Measurements from ENCODE around the gene NFKB1. TPM values are rescaled to one million over a fixed set of nuclear protein-coding genes. Genes with fewer than 3 reads are reported as not detected.

The NFKB1 gene
- total and polyA plus RNA-seq, 10 of the 15 experiments (the other 5 are each of a cell fraction or from before 2014, with no cell fraction given): 8.7 to 110 (median 57.3) TPM

DNA sequence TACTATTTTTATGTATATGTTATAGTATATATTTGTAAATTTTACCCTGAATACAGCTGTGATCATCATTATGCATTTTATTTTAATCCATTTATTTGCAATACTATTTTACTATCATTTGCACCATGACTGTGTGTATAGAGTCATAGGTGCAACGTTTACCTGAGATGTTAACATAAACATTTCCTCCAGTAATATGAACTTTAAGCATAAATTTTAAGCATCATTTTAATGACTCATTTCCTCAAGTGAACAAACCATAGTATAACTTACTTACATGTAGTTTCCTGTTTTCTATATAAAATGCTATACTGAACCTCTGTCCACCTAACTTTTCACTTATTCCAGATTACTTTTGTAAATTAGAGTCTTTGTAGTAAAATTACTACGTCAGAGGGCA is 92.8 kb downstream of the NFKB1 start:
- Histone ChIP-seq H4K20me1 (ENCODE audit: control insufficient read depth, insufficient read depth) (no peaks in the 10 kb centered on the region), H3K36me3 (ENCODE audit: control insufficient read depth in 2 of 2, insufficient read depth in 2 of 2, low read length in 1 of 2) (peaks cover 7 to 34% of the 10 kb centered on the region in 2 experiments), H3K9ac (ENCODE audit: control insufficient read depth, insufficient read depth, low read length) (no peak overlapping the region), H3K27me3 (replicated peaks in 1 of 2; ENCODE audit: control insufficient read depth in 2 of 2, insufficient read depth in 2 of 2, low read length in 1 of 2) (no peaks in the 10 kb centered on the region), H3K4me1 (ENCODE audit: control insufficient read depth, insufficient read depth, low read length) (peaks cover 13% of the 10 kb centered on the region; the same call in 1 of the 2 replicates), H3K4me3 (no peak overlapping the region), H3K9me3 (replicated peaks; ENCODE audit: control insufficient read depth, insufficient read depth, low read length) (peaks cover 13% of the 10 kb centered on the region; the same call in 2 of the 3 replicates), H3K79me2 (ENCODE audit: control insufficient read depth, insufficient read depth, low read length) (no peaks in the 10 kb centered on the region; the same call in 1 of the 2 replicates), H2AFZ (ENCODE audit: control insufficient read depth, low read depth, low read length) (no peak overlapping the region), H3K27ac (ENCODE audit: control insufficient read depth, insufficient read depth) (no peak overlapping the region), H3K4me2 (ENCODE audit: control insufficient read depth, insufficient read depth) (no peak overlapping the region)
- ChIA-PET SMC1A (ENCODE audit: uncharacterized antibody, unreplicated experiment) (interaction anchor here (1.4 to 1.5 kb wide), 4 partner anchors 9 to 83 kb away, joined by 3 to 4 read pairs (median 3); no protein-coding TSS in a partner anchor), CTCF (interaction anchor here (1.4 kb wide), 1 partner anchor 52 kb away, joined by 5 read pairs; no protein-coding TSS in a partner anchor), RAD21 (ENCODE audit: unreplicated experiment) (no interaction called here), POLR2A (no interaction called here)
- in situ Hi-C loops (cut with MboI) (no loop called here), intact Hi-C loops (cut with micrococcal nuclease; ENCODE audit: unreplicated experiment) (no loop called here)
- TF ChIP-seq, protein P1, sequence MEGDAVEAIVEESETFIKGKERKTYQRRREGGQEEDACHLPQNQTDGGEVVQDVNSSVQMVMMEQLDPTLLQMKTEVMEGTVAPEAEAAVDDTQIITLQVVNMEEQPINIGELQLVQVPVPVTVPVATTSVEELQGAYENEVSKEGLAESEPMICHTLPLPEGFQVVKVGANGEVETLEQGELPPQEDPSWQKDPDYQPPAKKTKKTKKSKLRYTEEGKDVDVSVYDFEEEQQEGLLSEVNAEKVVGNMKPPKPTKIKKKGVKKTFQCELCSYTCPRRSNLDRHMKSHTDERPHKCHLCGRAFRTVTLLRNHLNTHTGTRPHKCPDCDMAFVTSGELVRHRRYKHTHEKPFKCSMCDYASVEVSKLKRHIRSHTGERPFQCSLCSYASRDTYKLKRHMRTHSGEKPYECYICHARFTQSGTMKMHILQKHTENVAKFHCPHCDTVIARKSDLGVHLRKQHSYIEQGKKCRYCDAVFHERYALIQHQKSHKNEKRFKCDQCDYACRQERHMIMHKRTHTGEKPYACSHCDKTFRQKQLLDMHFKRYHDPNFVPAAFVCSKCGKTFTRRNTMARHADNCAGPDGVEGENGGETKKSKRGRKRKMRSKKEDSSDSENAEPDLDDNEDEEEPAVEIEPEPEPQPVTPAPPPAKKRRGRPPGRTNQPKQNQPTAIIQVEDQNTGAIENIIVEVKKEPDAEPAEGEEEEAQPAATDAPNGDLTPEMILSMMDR (IDR thresholded peaks at IDR 0.05 in 2 of 3, conservative IDR thresholded peaks at IDR 0.05 in 1 of 3; ENCODE audit: control insufficient read depth in 2 of 3, extremely low read depth in 1 of 3, insufficient read depth in 1 of 3, low read depth in 3 of 3, low read length in 3 of 3): no peak
- no peak for TF ChIP-seq MTA3 (IDR thresholded peaks at IDR 0.05; ENCODE audit: borderline replicate concordance, low read length)
- TF ChIP-seq ETV6 (conservative IDR thresholded peaks at IDR 0.05 in 1 of 2, IDR thresholded peaks at IDR 0.05 in 1 of 2; ENCODE audit: borderline replicate concordance in 1 of 2, low read depth in 1 of 2): no peak
- no peak for TF ChIP-seq NFYA (IDR thresholded peaks at IDR 0.05; ENCODE audit: borderline replicate concordance, low read depth, low read length)
- TF ChIP-seq FOXK2 (IDR thresholded peaks at IDR 0.05): no peak
- TF ChIP-seq, protein P2, sequence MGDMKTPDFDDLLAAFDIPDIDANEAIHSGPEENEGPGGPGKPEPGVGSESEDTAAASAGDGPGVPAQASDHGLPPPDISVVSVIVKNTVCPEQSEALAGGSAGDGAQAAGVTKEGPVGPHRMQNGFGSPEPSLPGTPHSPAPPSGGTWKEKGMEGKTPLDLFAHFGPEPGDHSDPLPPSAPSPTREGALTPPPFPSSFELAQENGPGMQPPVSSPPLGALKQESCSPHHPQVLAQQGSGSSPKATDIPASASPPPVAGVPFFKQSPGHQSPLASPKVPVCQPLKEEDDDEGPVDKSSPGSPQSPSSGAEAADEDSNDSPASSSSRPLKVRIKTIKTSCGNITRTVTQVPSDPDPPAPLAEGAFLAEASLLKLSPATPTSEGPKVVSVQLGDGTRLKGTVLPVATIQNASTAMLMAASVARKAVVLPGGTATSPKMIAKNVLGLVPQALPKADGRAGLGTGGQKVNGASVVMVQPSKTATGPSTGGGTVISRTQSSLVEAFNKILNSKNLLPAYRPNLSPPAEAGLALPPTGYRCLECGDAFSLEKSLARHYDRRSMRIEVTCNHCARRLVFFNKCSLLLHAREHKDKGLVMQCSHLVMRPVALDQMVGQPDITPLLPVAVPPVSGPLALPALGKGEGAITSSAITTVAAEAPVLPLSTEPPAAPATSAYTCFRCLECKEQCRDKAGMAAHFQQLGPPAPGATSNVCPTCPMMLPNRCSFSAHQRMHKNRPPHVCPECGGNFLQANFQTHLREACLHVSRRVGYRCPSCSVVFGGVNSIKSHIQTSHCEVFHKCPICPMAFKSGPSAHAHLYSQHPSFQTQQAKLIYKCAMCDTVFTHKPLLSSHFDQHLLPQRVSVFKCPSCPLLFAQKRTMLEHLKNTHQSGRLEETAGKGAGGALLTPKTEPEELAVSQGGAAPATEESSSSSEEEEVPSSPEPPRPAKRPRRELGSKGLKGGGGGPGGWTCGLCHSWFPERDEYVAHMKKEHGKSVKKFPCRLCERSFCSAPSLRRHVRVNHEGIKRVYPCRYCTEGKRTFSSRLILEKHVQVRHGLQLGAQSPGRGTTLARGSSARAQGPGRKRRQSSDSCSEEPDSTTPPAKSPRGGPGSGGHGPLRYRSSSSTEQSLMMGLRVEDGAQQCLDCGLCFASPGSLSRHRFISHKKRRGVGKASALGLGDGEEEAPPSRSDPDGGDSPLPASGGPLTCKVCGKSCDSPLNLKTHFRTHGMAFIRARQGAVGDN (IDR thresholded peaks at IDR 0.05): no peak
- no peak for TF ChIP-seq TCF3 (IDR thresholded peaks at IDR 0.05; ENCODE audit: borderline replicate concordance, insufficient read depth, low read depth, low read length)
- no peak for TF ChIP-seq SUPT20H (IDR thresholded peaks at IDR 0.05; ENCODE audit: borderline replicate concordance, control insufficient read depth, low read depth, low read length)
- TF ChIP-seq RAD21 (IDR thresholded peaks at IDR 0.05; ENCODE audit: insufficient read depth, low read depth, low read length): no peak
- no peak for TF ChIP-seq DPF2 (IDR thresholded peaks at IDR 0.05)
- no peak for TF ChIP-seq MXI1 (IDR thresholded peaks at IDR 0.05; ENCODE audit: low read depth, low read length)
- BruUV-seq (replicated peaks): no TSS peak
- DNase-seq (ENCODE audit: low read depth, low spot score): no peak
- 99% methylated on average over 2 of the region's 2 CpGs for WGBS (ENCODE audit: insufficient coverage, insufficient replicate concordance, low lambda C conversion rate, missing lambda C conversion rate)
- ATAC-seq: no peak
- FAIRE-seq: no peak
